ENCODE data around the gene GDNF.
"Not testable (repeated sequence)": the region's sequence is repeated elsewhere in the genome, so short reads cannot be mapped to it uniquely, and the experiment has no call there.

The GDNF gene

DNA sequence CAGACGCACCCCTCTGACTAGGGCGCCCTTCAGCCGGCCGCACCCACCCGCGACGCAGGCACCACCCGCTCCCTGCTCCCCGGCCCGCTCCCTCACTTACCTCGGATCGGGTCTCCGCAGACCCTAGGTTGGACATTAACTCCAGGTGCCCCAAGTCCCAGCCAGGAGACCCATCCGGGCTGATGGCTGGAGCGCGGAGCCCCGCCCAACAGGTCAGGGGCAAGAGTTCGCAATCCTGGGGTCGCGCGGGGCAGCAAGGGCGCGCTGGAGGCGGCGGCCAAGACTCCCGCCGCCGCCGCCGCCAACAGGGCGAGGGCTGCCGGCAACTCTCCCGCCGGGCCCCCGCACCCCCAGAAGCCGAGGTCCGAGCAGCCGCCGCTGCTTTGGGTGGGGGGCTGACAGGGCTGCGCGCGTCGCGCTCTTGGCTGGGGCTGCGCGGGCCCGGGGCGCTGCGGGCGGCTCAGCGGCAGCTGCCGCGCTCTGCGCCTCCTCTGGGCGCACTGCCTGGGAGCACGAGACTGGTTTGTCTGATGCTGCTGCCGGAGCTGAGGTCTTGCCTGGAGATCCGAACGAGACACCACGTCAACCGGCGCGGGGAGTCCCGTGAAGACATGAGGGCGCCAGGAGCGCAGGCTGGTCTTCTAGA is at the start of gene GDNF:
Gene GDNF, minus strand, starts transcription at position 635 of the 646 bp plus-strand sequence. CDS start 5,245 bp downstream, outside the sequence.
- no peak for DNase-seq (ENCODE audit: low read depth)

- no peak for DNase-seq (ENCODE audit: low read depth)
Measured at GRCh38 chr5:37888476-37888875, 48.6 kb upstream of the GDNF start.

DNA sequence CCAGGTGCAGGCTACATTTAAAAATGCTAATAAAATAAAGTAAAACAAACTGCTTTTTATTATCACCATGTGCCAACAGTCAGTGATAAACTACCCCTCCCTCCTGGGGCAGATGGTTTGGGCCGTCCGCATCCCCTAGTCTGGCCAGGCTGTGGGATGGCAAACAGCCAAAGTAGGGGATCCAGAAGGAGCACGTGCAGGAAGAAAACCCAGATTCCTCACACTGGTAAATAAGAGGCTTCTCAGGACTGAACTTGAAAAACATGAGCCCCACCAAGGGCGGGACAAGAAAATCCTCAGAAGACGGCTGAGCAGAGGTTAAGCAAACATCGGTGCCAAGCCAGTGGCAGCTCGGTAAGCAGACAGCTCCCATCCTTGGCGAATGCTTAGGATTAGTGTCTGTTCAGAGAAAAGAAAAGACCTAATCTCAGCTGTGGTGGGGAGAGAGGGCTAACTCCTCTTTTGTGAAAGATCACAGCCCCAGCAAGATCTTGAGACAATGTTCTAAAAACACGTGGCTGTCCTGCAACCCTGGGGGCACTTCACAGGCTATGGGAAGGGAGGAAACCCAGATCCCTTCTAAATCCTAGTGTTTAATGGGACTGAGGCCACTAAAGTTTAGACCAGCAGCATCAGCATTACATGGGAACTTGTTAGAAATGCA is 46.5 kb upstream of the GDNF start:
- DNase-seq (ENCODE audit: low read depth) = no peak

GRCh38 chr5:37882636-37883035 is 42.8 kb upstream of the GDNF start:
- DNase-seq (ENCODE audit: low read depth) = no peak

GRCh38 chr5:37881359-37881758 is 41.5 kb upstream of the GDNF start:
- DNase-seq (ENCODE audit: low read depth) = no peak

DNA sequence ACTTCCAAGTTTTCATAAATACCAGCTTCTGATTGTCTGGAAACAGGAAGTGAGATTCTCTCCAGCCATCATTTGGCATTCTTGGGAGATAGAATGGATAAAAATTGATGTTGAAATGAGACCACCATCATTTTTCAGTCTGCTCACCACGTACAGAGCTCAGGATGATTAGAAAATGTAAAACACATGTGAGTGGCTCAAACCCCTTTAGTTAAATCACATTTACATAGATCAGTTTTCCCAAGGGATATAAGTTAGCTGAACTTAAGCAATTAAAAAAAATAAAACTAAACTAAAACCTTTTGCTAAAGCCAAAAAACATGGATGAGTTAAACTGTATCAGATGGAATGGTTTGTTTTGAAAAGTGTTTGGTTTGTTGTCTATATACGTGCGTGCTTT is 37.1 kb upstream of the GDNF start:
- no peak for DNase-seq (ENCODE audit: low read depth)

- no peak for DNase-seq (ENCODE audit: low read depth)
Measured at GRCh38 chr5:37876245-37876644, 36.4 kb upstream of the GDNF start.

DNA sequence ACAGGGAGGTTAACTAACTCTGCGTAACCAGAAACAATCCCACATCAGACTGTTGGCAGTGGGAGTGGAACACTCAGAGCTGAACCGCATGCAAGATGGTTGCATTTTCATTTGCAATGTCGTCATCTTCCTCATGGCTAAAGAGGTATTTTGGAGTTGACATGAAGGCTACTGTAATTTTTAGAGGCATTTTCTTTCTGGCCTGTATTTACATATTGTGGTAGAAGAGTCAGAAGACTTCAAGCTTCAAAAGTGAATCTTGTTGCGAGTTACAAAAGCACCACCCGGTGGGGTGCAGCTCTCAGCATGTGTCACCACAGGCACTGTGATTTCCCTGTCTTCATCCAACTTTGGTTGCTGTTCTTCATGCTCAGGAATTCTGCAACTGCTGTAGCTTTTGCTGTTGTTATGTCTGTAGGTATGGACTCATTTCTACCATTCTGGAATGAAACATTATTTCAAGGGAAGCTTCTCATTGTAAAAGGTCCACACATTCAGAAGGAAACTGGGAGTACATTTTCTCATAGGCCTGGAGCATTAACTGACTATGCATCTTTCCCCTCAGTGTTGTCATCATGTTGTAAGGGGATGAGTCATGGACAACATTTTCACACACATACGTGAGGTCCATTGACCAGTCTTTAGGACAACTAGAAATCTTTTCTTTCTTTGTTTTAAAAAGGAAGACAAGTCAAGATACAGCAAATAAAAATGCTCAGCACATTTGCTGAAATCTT is 35.4 kb upstream of the GDNF start:
- DNase-seq (ENCODE audit: low read depth) = no peak

GRCh38 chr5:37873988-37874387 is 34.1 kb upstream of the GDNF start:
- no peak for DNase-seq (ENCODE audit: low read depth)

GRCh38 chr5:37871023-37871815 is 31.4 kb upstream of the GDNF start:
- DNase-seq (ENCODE audit: low read depth) = no peak

DNA sequence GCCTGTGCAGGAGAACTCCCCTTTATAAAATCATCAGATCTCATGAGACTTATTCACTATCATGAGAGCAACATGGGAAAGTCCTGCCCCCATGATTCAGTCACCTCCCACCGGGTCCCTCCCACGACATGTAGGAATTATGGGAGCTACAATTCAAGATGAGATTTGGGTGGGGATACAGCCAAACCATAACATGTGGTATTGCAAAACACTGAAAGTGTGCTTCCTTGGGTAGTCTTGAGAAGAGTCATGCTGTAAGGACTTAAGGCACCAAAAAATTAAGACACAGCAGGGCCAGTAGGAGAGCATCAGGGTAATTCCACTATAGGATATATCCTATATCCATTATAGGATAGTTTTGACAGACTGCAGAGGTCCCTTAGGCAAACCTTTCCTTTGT is 29.4 kb upstream of the GDNF start:
- DNase-seq (ENCODE audit: low read depth) = no peak

DNA sequence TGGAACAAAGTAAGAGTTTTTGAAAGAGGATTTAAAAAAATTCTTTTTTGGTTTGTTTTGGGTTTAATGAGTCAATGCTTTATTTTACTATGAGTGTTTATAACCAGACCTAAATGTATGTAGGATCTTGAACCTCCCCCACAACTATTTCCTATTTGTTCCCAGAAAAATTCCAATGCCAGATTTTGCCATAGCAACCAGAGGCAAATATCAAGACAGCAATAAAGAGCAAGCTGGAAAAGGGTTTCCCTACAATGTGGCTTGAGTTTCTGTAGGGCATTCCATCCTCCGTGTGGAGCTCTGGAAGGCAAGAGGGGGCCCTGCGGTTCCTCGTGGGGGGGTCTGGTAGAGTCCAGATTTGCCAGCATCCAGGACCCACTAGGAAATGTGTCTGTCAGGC is 27.8 kb upstream of the GDNF start:
- no peak for DNase-seq (ENCODE audit: low read depth)

- not testable (repeated sequence) for DNase-seq (ENCODE audit: low read depth)
Measured at GRCh38 chr5:37862907-37863306, 23.1 kb upstream of the GDNF start.

DNA sequence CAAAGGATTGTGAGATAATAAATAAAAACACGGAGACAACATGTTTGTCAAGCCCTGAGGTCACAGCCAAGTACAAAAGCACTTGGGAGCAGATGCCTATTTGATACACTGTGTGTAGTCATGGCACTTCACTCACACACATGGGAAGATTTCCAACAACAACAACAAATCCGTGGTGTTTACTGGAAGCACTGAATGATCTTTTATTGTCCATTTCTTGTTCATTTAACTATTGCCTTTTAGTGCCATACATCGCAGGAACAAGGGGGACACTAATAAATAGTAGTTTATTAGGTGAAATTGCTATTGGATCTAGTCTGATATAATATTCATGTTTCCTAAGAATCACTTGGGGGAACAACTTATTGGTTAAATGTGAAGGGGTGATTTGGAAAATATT is 20.4 kb upstream of the GDNF start:
- no peak for DNase-seq (ENCODE audit: low read depth)

- DNase-seq (ENCODE audit: low read depth) = no peak
Measured at GRCh38 chr5:37859805-37860204, 20.0 kb upstream of the GDNF start.

GRCh38 chr5:37858250-37858649 is 18.4 kb upstream of the GDNF start:
- no peak for DNase-seq (ENCODE audit: low read depth)

- no peak for DNase-seq (ENCODE audit: low read depth)
Measured at GRCh38 chr5:37857696-37858095, 17.9 kb upstream of the GDNF start.

- no peak for DNase-seq (ENCODE audit: low read depth)
Measured at GRCh38 chr5:37855438-37855837, 15.6 kb upstream of the GDNF start.

DNA sequence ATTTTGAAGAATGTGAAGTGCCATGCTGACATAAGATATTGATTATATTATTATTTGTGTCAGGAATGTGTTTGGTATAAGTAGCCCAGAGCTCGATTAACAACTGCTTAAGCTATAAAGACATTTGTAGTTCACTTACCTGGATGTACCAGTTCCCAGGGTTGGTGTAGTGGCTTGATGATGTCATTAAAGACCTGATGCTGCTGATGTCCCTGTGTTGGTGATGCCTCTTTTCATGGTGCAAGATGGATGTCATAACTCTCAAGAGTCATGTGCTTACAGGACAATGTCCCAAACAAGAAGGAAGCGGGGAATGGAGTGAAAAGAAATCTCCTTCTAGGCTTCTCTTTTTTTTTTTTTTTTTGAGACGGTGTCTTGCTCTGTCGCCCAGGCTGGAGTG is 11.5 kb upstream of the GDNF start:
- DNase-seq (ENCODE audit: low read depth) = no peak

DNA sequence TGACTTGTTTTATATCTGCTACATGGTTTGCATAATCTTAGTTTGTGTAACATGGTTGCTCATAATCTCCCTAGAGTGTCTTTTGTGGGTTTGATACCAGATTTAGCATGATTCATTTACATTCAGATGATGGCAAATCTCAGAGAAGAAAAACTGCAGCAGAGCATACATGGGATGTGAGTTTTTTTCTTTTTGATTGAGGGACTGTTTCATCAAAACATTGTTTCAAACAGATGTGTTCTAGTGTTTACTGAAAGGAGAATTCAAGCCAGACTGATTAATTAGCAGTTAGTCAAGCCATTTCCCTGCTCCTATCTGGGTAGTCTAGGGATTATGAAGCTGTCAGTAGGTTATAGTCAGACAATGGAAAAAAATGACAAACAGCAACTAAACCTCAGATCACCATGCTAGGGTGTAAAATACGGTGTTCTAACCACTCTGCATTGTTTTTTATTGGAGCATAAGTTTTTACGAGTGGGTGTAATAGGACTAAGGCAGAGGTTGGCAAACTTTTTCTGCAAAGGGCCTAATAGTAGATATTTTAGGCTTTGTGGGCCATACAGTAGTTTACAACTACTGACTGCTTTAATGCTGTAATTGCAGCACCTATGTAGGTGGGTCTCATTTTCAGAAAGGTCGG is 10.5 kb upstream of the GDNF start:
- no peak for DNase-seq (ENCODE audit: low read depth)

DNA sequence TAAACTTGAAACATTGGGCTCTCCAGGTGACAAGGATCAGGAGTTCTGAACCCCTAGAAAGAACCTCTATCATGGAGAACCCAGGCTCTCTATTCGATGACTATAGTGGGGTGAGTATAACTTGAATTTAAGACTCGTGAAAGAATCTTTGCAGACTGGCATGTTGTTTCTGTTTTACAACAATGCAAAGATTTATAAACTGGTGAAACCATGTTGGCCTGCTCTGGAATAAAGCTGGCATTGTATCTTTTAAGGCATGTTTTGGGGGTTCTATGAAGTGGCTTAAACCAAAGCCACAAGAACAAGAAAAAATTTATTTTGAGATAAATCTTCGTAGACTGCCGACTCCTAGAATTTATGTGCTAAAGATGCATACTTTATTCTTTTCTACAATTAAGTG is 9.8 kb upstream of the GDNF start:
- DNase-seq (ENCODE audit: low read depth) = no peak

DNA sequence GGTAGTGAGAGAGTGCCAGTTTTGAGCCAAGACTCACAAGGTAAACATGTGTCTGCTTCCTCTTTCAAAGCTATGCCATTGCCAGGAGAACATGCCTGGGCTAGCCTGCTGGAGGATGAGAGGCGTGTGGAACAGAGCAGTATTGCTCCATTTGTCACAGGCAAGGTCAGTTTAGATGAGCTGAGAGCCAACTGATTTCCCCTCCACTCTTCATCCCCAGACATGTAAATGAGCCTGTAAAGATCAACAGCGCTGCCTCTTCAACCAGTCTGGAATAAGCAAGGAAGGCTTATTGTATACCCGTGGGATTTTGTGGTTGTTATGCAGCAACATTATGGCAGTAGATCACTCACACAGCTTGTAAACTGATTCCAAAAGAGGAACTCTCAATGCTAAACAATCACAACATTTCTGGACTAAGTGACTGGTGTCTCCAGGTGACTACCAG is 8.2 kb upstream of the GDNF start:
- no peak for DNase-seq (ENCODE audit: low read depth)
